ENCODE measurements around the gene CHD9.

- TF ChIP-seq POLR2A (IDR thresholded peaks at IDR 0.05) (no peak), CTCF (IDR thresholded peaks at IDR 0.05) (no peak)
Measured at GRCh38 chr16:53378138-53378537, 323.3 kb downstream of the CHD9 start.
